HepG2 (cell line): ENCODE measurements around the gene MACROD2. TPM values are rescaled to one million over a fixed set of nuclear protein-coding genes. Genes with fewer than 3 reads are reported as not detected.

Source experiments
- ATAC-seq: fragments of 200-7000 bp; cut with Tn5 transposase; 3 replicates; pipeline ENCODE4 v1.9.1; 2020; ENCODE audit warnings: mild to moderate bottlenecking, moderate library complexity
- BruUV-seq: library from RNA; stranded (reverse); fragments of 400-500 nt; replicated peaks from 2 replicates; lab custom pipeline; 2021; lab: Mats Ljungman, UMichigan
- CTCF ChIA-PET: fragments of 300-600 bp; formaldehyde crosslinking; extraction: SDS; loops from one replicate; lab custom pipeline; 2021; ENCODE audit warnings: low total read pairs, inconsistent platforms, low intra/inter-chr PET ratio; lab: Yijun Ruan, JAX
- POLR2A ChIA-PET: fragments of 350-600 bp; sonication (Branson Sonifier 250); formaldehyde crosslinking; loops from one replicate; lab custom pipeline; 2020; ENCODE audit warnings: antibody characterized with exemption, inconsistent platforms; lab: Yijun Ruan, JAX
- DNase-seq: peaks from one replicate; pipeline ENCODE4 v3.0.0-alpha.2; 2015; ENCODE audit warnings: low spot score
- FAIRE-seq: peaks from 3 replicates; lab custom pipeline; 2011; peaks lifted over from hg19 to GRCh38; lab: Jason Lieb, UNC
- H2AFZ ChIP-seq: one replicate; pipeline ENCODE4 v1.6.1; 2011; ENCODE audit warnings: low read length, inconsistent platforms
- H3K27ac ChIP-seq: fragments of 300-600 bp; 3 replicates; pipeline ENCODE4 v1.8.0; 2011; ENCODE audit warnings: mixed run types, mild to moderate bottlenecking, mixed read lengths, low read length, inconsistent platforms; ENCODE audit not compliant: insufficient read depth; ENCODE audit errors: extremely low read length
- H3K27me3 ChIP-seq, 2 experiments: fragments of 200-600 bp in 1 of 2; 2 replicates in 1 of 2; 3 replicates in 1 of 2; pipeline versions ENCODE4 v1.6.0 to v1.8.0; 2011; ENCODE audit warnings: low read length in 2 of 2, mild to moderate bottlenecking in 2 of 2, moderate library complexity in 2 of 2, inconsistent platforms in 1 of 2; ENCODE audit not compliant: insufficient read depth in 2 of 2, control insufficient read depth in 1 of 2
- H3K36me3 ChIP-seq, 2 experiments: fragments of 200-600 bp in 1 of 2; replicated peaks in 1 of 2; 2 replicates in 1 of 2; 3 replicates in 1 of 2; pipeline versions ENCODE4 v1.5.1 to v1.8.0; 2011; ENCODE audit warnings: low read length in 2 of 2, inconsistent platforms in 1 of 2; ENCODE audit not compliant: insufficient read depth in 2 of 2, control insufficient read depth in 1 of 2
- H3K4me1 ChIP-seq: 2 replicates; pipeline ENCODE4 v1.5.1; 2012; ENCODE audit warnings: low read length, inconsistent platforms; ENCODE audit not compliant: insufficient read depth
- H3K4me2 ChIP-seq: 2 replicates; pipeline ENCODE4 v1.6.0; 2011; ENCODE audit warnings: low read depth, low read length, inconsistent platforms
- H3K4me3 ChIP-seq, 3 experiments: fragments of 200-600 bp in 1 of 3; sonication (generic), shearing (Covaris generic) in 1 of 3; replicated peaks in 1 of 3; 2 replicates each; pipeline ENCODE4 v1.5.1; 2011 to 2016; ENCODE audit warnings: low read length in 3 of 3, inconsistent platforms in 2 of 3, low read depth in 2 of 3, mild to moderate bottlenecking in 2 of 3, control low read depth in 1 of 3, mixed read lengths in 1 of 3; ENCODE audit not compliant: insufficient read depth in 1 of 3
- H3K79me2 ChIP-seq: one replicate; pipeline ENCODE4 v1.6.1; 2011; ENCODE audit warnings: low read length, inconsistent platforms; ENCODE audit not compliant: insufficient read depth
- H3K9ac ChIP-seq: 2 replicates; pipeline ENCODE4 v1.6.0; 2011; ENCODE audit warnings: mild to moderate bottlenecking, low read depth, low read length, inconsistent platforms; ENCODE audit not compliant: insufficient read depth
- H3K9me3 ChIP-seq: 2 replicates; pipeline ENCODE4 v1.5.1; 2012; ENCODE audit warnings: mild to moderate bottlenecking, low read length
- H4K20me1 ChIP-seq: 2 replicates; pipeline ENCODE4 v1.6.0; 2011; ENCODE audit warnings: inconsistent platforms, mild to moderate bottlenecking, low read length, moderate library complexity; ENCODE audit not compliant: insufficient read depth
- MAFF ChIP-seq: IDR thresholded peaks from 2 replicates; pipeline ENCODE4 v1.6.1; 2011; ENCODE audit warnings: low read depth, low read length, improper control_type of control experiment
- MAFK ChIP-seq, 2 experiments: IDR thresholded peaks in 1 of 2; conservative IDR thresholded peaks in 1 of 2; 2 replicates each; pipeline ENCODE4 v1.6.1; 2011; ENCODE audit warnings: improper control_type of control experiment in 2 of 2, low read length in 2 of 2
- TFDP1 ChIP-seq: IDR thresholded peaks from 2 replicates; pipeline ENCODE4 v1.6.1; 2016; ENCODE audit warnings: missing compliant biosample characterization, missing genetic modification reagents, borderline replicate concordance
- ZNF331 ChIP-seq: sonication (generic); formaldehyde crosslinking; IDR thresholded peaks from 2 replicates; pipeline ENCODE4 v1.4.0; 2020; ENCODE audit warnings: missing genetic modification reagents
- ZNF362 ChIP-seq: sonication (generic); formaldehyde crosslinking; IDR thresholded peaks from 2 replicates; pipeline ENCODE4 v1.4.0; 2020; ENCODE audit warnings: missing genetic modification reagents, mild to moderate bottlenecking, borderline replicate concordance
- ZNF569 ChIP-seq: sonication (generic); formaldehyde crosslinking; IDR thresholded peaks from 2 replicates; pipeline ENCODE4 v1.5.0; 2020; ENCODE audit warnings: mild to moderate bottlenecking, missing genetic modification reagents, moderate library complexity, borderline replicate concordance
- WGBS: methylation state at CpG from one replicate; pipeline ENCODE4 v1.1.6; 2017; ENCODE audit warnings: low lambda C conversion rate; 5-methylcytosine and 5-hydroxymethylcytosine counted together
- in situ Hi-C: cut with HindIII; loops from 2 replicates; pipeline ENCODE4 v1.10.0; 2017; ENCODE audit warnings: low pct_unique_long_range_greater_than_20kb; ENCODE audit not compliant: extremely low pct_ligation_motif_present
- intact Hi-C: fragments of 100-400 bp; cut with micrococcal nuclease; formaldehyde crosslinking; loops from one replicate; pipeline ENCODE4 v1.10.0; 2022; ENCODE audit not compliant: unreplicated experiment
- polyA plus RNA-seq, 8 experiments: library from polyadenylated mRNA; depleted of rRNA in 3 of 8; stranded (reverse) in 7 of 8; unstranded in 1 of 8; fragments of >200 nt; fragmentation: Illumina TruSeq in 4 of 8; extraction: Trizol in 4 of 8; gene quantifications; 2 replicates each; pipeline versions ENCODE4 v1.2.1 to v1.2.3, GENCODE V29; 2011 to 2016; ENCODE audit warnings: low read depth in 4 of 8, missing spikeins in 1 of 8, mixed read lengths in 1 of 8; ENCODE audit not compliant: insufficient read depth in 1 of 8
- total RNA-seq, 5 experiments: library from RNA; depleted of rRNA; stranded (reverse); fragments of >200 nt; fragmentation: Illumina TruSeq; extraction: Trizol; gene quantifications; 2 replicates each; pipeline ENCODE4 v1.2.3, GENCODE V29; 2016; ENCODE audit warnings: low read depth in 1 of 5

Gene MACROD2
- total and polyA plus RNA-seq, 2 of the 13 experiments (the other 11 are each of a cell fraction or from before 2014, with no cell fraction given): 0.13 to 0.51 TPM

DNA sequence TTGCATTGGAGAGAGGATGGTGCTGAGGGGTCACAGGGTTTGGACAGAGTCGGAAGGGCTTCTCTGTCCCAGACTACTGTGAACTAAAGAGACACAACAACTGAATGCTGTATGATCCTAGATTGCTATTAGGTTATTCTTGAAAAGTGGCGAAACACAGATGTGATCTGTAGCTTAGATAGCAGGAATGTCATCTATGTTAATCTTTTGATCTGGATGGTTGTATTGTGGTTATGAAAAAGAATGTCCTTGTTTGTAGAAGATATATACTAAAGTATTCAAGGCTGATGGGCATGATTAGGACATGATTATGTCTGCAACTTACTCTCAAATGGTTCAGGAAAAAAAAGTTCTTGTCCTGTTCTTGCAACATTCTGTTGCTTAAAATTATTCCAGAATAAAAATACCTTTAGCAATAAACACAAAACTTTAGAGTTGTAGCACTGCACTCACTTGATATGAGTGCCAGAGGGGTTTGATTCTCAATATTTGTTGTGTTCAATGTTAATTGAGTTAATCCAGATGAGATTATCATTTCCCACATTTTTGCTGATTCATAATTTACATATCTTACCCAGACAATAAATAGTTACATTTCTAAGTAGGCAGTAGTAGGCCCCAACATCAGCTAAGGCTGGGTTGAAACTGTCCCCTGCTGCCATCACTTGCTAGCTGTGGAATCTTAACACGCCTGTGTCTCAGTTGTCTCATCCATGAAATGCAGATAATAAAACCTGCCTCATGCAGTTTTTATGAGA, 1932.8 kb downstream of the MACROD2 start:
- intact Hi-C loops: no loop called here
- no peak overlapping the region for H3K27ac ChIP-seq
- no peak overlapping the region for H3K4me3 ChIP-seq
- H3K36me3 ChIP-seq: no peaks in the 10 kb centered on the region
- ATAC-seq: no peak
- H3K9ac ChIP-seq: no peak overlapping the region
- no peaks in the 10 kb centered on the region for H3K27me3 ChIP-seq
- H3K4me2 ChIP-seq: no peak overlapping the region
- H4K20me1 ChIP-seq: no peaks in the 10 kb centered on the region
- WGBS: 11% methylated on average over 3 of the region's 3 CpGs
- in situ Hi-C loops: no loop called here
- H2AFZ ChIP-seq: no peak overlapping the region
- no peak for DNase-seq
- peak; percentile 31 to 60; a peak in 2 of 4 replicates for TF ChIP-seq MAFK (conservative IDR thresholded peaks at IDR 0.05 in 1 of 2, IDR thresholded peaks at IDR 0.05 in 1 of 2; ENCODE audit: low read length in 2 of 2)
- no peak for TF ChIP-seq ZNF362 (CRISPR knock-in tag)
- peak; percentile 52; the same call in 1 of the 2 replicates for TF ChIP-seq MAFF
- H3K4me1 ChIP-seq: no peaks in the 10 kb centered on the region
- no TSS peak for BruUV-seq
- ChIA-PET CTCF (no interaction called here), POLR2A (no interaction called here)
- 0 out of 2 replicates have a peak, but pooled peaks cover 3% of the 10 kb centered on the region for H3K9me3 ChIP-seq
- FAIRE-seq: no peak
- H3K79me2 ChIP-seq: no peaks in the 10 kb centered on the region

DNA sequence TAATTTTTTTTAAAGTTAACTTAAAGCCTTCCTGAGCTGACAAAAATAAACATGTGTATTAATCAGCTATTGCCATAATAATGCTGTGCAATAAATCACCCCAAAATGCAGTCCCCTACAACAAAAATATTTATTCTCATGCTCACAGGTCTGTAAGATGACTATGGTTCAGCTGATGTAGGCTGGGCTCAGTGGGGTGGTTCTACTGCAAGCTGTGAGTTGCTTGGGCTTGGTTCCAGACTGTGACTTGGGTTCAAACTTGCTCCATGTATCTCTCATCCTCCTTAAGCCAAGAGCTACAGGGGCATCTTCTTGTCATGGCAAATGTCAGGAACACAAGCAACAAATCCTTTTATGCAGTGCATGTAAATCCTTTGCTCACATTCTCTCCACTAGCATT, 1933.6 kb downstream of the MACROD2 start:
- FAIRE-seq: no peak
- in situ Hi-C loops: no loop called here

More for the DNA sequence above, 1933.6 kb downstream of the MACROD2 start:
- no peak overlapping the region for H2AFZ ChIP-seq
- no peak overlapping the region for H3K4me3 ChIP-seq
- TF ChIP-seq TFDP1 (CRISPR knock-in tag): no peak
- TF ChIP-seq ZNF569: no peak
- TF ChIP-seq ZNF331: peak; percentile 70; the same call in 1 of the 2 replicates
- TF ChIP-seq, all 625 proteins: peak for 1
- Histone ChIP-seq H3K9me3 (0 out of 2 replicates have a peak, but pooled peaks cover 3% of the 10 kb centered on the region), H3K4me1 (no peaks in the 10 kb centered on the region), H3K27ac (no peak overlapping the region), H3K27me3 (no peaks in the 10 kb centered on the region), H3K79me2 (no peaks in the 10 kb centered on the region), H3K36me3 (no peaks in the 10 kb centered on the region), H3K9ac (no peak overlapping the region), H4K20me1 (no peaks in the 10 kb centered on the region), H3K4me2 (no peak overlapping the region)
- ChIA-PET POLR2A (no interaction called here), CTCF (no interaction called here)
- intact Hi-C loops: no loop called here
- ATAC-seq (no peak), DNase-seq (no peak)
- no TSS peak for BruUV-seq
